ENCODE data around the gene MRPL51.
"Not testable (repeated sequence)": the region's sequence is repeated elsewhere in the genome, so short reads cannot be mapped to it uniquely, and the experiment has no call there.

MRPL51 gene

DNA sequence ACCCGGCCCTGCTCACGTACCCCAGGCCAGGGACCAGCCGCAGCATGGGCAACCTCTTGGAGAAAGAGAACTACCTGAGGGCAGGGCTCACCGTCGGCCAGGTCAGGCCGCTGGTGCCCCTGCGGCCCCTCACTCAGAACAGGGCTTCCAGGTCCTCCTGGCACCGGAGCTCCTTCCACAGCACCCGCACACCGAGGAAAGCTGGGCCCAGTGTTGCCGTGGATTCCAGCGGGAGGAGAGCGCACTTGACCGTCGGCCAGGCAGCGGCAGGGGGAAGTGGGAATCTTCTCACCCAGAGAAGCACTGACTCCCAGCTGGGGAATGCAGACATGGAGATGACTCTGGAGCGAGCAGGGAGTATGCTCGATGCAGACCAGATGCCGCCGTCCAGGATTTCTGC is 14.6 kb downstream of the MRPL51 start:
- intact Hi-C loops (cut with micrococcal nuclease) = loop anchor here (10.0 kb wide), 1 partner anchor 56 kb away; the partner anchor contains the start of gene GAPDH
- H3K4me3 Mint-ChIP-seq = no peak overlapping the region
- H3K4me1 Mint-ChIP-seq (ENCODE audit: low read depth) = peaks cover 14% of the 10 kb centered on the region
- no peaks in the 10 kb centered on the region for H3K9me3 Mint-ChIP-seq
- H3K27ac Mint-ChIP-seq = no peak overlapping the region
- no peaks in the 10 kb centered on the region for H3K36me3 Mint-ChIP-seq (ENCODE audit: low read depth)
- peaks cover 13% of the 10 kb centered on the region for H3K27me3 Mint-ChIP-seq

DNA sequence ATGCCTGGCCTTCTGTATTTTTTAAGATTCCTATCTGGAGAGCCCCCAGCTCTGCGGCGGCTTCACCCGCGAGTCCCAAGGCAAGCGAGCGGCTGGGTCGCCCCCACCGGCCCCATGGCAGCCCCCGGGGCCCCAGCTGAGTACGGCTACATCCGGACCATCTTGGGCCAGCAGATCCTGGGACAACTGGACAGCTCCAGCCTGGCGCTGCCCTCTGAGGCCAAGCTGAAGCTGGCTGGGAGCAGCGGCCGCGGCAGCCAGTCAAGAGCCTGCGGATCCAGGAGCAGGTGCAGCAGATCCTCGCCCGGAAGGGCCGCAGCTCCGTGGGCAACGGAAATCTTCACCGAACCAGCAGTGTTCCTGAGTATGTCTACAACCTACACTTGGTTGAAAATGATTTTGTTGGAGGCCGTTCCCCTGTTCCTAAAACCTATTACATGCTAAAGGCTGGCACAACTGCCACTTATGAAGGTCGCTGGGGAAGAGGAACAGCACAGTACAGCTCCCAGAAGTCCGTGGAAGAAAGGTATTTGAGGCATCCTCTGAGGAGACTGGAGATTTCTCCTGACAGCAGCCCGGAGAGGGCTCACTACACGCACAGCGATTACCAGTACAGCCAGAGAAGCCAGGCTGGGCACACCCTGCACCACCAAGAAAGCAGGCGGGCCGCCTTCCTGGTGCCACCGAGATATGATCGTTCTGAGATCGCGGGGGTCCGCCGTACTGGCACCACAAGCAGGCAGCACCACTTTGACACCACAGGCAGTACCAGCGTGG is 15.3 kb downstream of the MRPL51 start:
- intact Hi-C loops (cut with micrococcal nuclease) = loop anchor here (10.0 kb wide), 1 partner anchor 57 kb away; the partner anchor contains the start of gene GAPDH
- not testable (repeated sequence) for H3K9me3 Mint-ChIP-seq; H3K36me3 Mint-ChIP-seq (ENCODE audit: low read depth); H3K27ac Mint-ChIP-seq; H3K4me3 Mint-ChIP-seq
- Mint-ChIP-seq H3K27me3 (peaks cover 12% of the 10 kb centered on the region), H3K4me1 (ENCODE audit: low read depth) (peaks cover 14% of the 10 kb centered on the region)

DNA sequence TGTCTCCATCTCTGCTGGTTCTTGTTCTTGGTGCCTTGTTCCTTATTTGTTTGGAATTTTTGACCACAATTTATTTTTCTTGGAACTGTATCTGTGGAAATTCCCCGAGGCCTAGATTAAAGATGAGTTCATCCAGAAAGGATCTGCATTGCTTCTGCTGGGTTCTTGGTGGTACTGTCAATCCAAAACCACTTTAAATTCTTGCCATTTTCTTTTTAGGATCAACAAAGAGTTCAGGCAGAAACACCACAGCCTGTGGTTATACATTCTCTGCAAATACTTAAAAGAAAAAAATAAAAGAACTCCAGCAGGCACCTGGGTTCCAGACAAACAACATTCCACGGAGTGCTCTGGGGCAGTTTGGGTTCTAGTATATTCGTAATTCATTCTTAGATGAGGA is 16.6 kb downstream of the MRPL51 start:
- Mint-ChIP-seq H3K4me3 (no peak overlapping the region), H3K27ac (peak overlapping the region; percentile 13), H3K27me3 (peaks cover 12% of the 10 kb centered on the region), H3K4me1 (ENCODE audit: low read depth) (peaks cover 15% of the 10 kb centered on the region), H3K36me3 (ENCODE audit: low read depth) (no peaks in the 10 kb centered on the region), H3K9me3 (no peaks in the 10 kb centered on the region)
- intact Hi-C loops (cut with micrococcal nuclease) = loop anchor here (10.0 kb wide), 1 partner anchor 58 kb away; the partner anchor contains the start of gene GAPDH

DNA sequence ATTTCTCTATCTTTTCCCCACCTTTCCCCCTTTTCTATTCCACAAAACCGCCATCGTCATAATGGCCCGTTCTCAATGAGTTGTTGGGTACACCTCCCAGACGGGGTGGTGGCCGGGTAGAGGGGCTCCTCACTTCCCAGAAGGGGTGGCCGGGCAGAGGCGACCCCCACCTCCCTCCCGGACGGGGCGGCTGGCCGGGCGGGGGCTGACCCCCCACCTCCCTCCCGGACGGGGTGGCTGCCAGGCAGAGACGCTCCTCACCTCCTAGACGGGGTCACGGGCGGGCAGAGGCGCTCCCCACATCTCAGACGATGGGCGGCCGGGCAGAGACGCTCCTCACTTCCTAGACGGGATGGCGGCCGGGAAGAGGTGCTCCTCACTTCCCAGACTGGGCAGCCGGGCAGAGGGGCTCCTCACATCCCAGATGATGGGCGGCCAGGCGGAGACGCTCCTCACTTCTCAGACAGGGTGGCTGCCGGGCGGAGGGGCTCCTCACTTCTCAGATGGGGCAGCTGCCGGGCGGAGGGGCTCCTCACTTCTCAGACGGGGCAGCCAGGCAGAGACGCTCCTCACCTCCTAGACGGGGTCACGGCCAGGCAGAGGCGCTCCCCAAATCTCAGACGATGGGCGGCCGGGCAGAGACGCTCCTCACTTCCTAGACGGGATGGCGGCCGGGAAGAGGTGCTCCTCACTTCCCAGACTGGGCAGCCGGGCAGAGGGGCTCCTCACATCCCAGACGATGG is 17.7 kb downstream of the MRPL51 start:
- H3K4me3 Mint-ChIP-seq; H3K9me3 Mint-ChIP-seq; H3K36me3 Mint-ChIP-seq (ENCODE audit: low read depth): not testable (repeated sequence)
- intact Hi-C loops (cut with micrococcal nuclease) = loop anchor here (10.0 kb wide), 1 partner anchor 59 kb away; the partner anchor contains the start of gene GAPDH
- Mint-ChIP-seq H3K27ac (peak overlapping the region; percentile 13), H3K27me3 (peaks cover 12% of the 10 kb centered on the region), H3K4me1 (ENCODE audit: low read depth) (peaks cover 21% of the 10 kb centered on the region)

DNA sequence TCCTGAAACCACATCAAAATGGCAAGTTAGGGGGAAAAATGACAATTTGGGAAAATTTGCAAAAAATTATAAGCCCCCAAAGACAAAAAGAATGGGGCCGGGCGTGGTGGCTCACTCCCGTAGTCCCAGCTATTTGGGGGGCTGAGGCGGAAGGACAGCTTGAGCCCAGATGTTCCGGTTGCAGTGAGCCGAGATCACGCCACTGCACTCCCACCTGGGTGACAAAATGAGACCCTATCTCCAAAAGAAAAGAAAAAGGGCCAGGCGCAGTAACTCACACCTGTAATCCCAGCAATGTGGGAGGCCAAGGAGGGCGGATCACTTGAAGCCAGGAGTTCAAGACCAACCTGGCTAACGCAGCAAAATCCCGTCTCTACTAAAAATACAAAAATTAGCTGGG is 20.6 kb downstream of the MRPL51 start:
- no peak overlapping the region for H3K27ac Mint-ChIP-seq
- H3K4me3 Mint-ChIP-seq = no peak overlapping the region
- intact Hi-C loops (cut with micrococcal nuclease) = loop anchor here (10.0 kb wide), 1 partner anchor 62 kb away; the partner anchor contains the start of gene GAPDH
- H3K36me3 Mint-ChIP-seq (ENCODE audit: low read depth) = peaks cover 12% of the 10 kb centered on the region
- H3K4me1 Mint-ChIP-seq (ENCODE audit: low read depth) = peaks cover 45% of the 10 kb centered on the region
- H3K9me3 Mint-ChIP-seq = no peaks in the 10 kb centered on the region
- peaks cover 3% of the 10 kb centered on the region for H3K27me3 Mint-ChIP-seq

DNA sequence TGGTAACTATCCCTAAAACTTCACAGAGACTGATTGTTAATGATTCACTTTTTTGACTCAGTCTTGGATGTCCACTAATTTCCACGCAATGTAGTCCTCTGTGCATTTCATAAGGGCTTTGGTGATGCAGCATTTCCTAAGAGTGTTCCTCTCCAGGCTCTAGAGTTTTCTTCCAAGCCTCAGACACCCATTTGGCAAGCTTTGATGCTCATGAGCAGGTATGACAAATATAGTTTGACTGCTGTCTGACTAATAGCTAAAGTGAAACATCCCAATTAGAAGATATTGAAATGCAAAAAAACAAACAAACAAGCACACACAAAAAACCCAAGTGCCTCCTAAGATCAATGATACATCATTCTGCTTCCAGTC is 21.1 kb downstream of the MRPL51 start:
- Mint-ChIP-seq H3K27me3 (peaks cover 3% of the 10 kb centered on the region), H3K4me1 (ENCODE audit: low read depth) (peaks cover 50% of the 10 kb centered on the region), H3K9me3 (no peaks in the 10 kb centered on the region), H3K4me3 (no peak overlapping the region), H3K27ac (no peak overlapping the region), H3K36me3 (ENCODE audit: low read depth) (peaks cover 17% of the 10 kb centered on the region)
- intact Hi-C loops (cut with micrococcal nuclease) = loop anchor here (2.0 to 10.0 kb wide), 2 partner anchors 23 to 63 kb away; partner anchors contain the start of genes GAPDH and NCAPD2

DNA sequence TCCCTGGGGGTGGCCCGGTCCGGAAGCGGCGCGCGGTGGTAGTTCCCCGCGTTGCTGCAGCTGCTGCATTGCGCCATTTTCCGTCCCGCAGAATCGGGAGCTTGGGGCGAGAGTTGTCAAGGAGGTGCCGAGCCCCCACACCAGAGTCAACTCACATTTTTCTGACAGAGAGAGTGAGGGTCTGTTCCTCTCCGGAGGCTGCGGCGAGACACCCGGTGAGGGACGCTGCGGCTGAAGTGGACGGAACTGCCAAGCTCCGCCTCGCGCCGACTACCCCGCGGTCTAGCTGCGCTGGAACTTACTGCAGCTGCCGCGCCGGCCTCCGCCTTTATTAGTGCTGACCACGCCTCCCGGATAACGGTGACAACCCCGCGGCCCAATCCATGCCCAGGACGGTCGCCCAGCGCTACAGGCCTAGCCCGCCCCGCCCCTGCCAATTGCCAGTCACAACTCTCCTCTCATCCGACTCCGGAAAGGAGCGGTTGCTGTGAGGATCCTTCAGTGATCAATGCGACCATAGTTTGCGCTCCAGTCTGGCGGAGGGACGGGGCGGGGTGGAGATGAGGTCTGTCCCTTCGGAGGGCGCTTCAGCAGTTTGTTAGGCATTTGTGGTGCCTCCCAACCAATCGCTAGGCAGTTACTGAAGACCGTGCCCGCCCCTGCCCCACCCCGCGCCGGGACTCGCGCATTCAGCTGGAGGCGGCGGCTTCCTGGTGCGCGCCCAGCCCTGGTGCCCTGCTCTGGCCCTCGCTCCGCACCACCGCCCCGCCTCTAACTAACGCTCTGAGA is 22.5 kb downstream of the MRPL51 start, which contains the start of gene VAMP1:
Gene VAMP1, minus strand, starts transcription at position 303 of the 789 bp plus-strand sequence. Its CDS starts 146 bp downstream, at position 157.
- H3K4me1 Mint-ChIP-seq (ENCODE audit: low read depth) = peaks cover 51% of the 10 kb centered on the region
- H3K27me3 Mint-ChIP-seq = peaks cover 2% of the 10 kb centered on the region
- H3K4me3 Mint-ChIP-seq = peak within 1 kb of the TSS; percentile 82
- H3K36me3 Mint-ChIP-seq (ENCODE audit: low read depth) = peaks cover 31% of the 10 kb centered on the region
- peak within 1 kb of the TSS; percentile 94 for H3K27ac Mint-ChIP-seq
- intact Hi-C loops (cut with micrococcal nuclease) = loop anchor here (2.0 to 10.0 kb wide), 2 partner anchors 24 to 64 kb away; partner anchors contain the start of genes GAPDH and NCAPD2
- H3K9me3 Mint-ChIP-seq = no peaks in the 10 kb centered on the region

DNA sequence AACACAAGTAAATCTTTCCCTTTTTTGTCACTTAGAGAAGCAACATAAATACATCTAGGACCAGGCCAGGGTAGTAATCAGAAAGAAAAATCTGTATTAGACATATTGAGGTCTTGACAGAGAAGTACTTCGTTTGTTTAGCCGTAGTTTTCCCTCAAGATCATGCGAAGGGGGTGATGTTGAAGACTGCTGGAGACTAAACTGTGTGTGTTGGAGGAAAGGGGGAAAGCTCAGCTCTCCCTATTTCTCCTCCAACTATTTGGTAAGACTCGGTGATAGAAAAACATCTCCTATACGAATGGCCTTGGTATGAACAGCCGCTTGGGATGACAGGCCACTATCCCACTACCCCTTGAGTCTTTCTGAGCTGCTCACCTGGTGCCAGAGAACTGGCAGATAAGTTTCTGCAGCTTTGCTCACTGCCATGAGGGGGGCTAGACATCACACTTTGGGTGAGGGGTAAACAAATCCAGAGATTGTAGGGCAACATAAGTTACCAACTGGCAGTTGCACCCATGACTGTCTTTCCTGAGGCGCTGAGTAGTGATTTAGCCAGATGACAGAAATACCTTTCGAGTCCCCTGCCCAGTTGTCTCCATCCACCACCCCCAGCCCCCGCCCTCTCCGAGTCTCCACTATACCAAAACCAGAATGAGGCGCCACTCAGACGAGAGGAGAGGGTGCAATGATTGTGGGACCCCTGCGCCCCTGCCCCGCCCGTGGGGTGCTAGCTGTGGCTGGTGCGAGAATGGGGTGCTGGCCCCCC is 23.3 kb downstream of the MRPL51 start:
- Mint-ChIP-seq H3K4me1 (ENCODE audit: low read depth) (peaks cover 54% of the 10 kb centered on the region), H3K36me3 (ENCODE audit: low read depth) (peaks cover 37% of the 10 kb centered on the region), H3K9me3 (no peaks in the 10 kb centered on the region), H3K27ac (peak overlapping the region; percentile 94), H3K27me3 (no peaks in the 10 kb centered on the region), H3K4me3 (peak overlapping the region; percentile 82)
- intact Hi-C loops (cut with micrococcal nuclease) = loop anchor here (2.0 to 10.0 kb wide), 2 partner anchors 25 to 65 kb away; partner anchors contain the start of genes GAPDH and NCAPD2

DNA sequence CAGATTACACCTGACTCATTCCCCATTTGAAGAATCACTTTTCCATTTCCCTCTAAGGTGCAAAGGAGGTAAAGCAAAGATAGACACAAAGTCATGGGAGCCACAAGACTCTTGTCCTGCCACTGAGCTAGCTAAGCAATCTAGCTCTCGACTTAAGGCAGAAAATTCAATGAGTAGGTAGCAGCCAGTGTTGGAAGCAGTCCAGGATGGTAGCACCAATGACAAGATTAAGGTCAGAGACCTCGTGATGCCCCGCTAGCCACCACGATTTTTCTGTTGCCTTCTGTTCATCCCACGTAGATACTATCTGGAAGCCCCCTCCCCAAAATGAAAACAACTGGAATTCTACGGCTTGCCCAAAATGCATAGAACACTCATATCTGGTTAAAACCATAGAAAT is 24.0 kb downstream of the MRPL51 start:
- Mint-ChIP-seq H3K36me3 (ENCODE audit: low read depth) (peaks cover 44% of the 10 kb centered on the region), H3K9me3 (no peaks in the 10 kb centered on the region), H3K4me3 (peak overlapping the region; percentile 82), H3K27me3 (no peaks in the 10 kb centered on the region), H3K4me1 (ENCODE audit: low read depth) (peaks cover 61% of the 10 kb centered on the region), H3K27ac (no peak overlapping the region)
- intact Hi-C loops (cut with micrococcal nuclease) = no loop called here

DNA sequence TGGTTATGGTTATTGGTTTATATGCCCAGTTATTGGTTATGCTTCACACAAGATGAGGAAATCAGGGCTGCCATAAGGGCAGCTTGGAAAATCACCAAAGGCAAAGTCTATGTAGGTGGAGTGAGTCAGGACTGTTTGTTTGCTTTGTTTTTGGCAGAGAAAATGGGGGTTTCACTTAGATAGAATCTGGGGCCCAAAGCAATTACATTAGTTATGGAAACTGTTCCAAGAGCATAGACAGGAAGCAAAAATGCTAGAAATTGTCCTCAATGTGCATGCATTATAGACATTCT is 24.8 kb downstream of the MRPL51 start:
- no peaks in the 10 kb centered on the region for H3K9me3 Mint-ChIP-seq
- H3K27ac Mint-ChIP-seq = no peak overlapping the region
- intact Hi-C loops (cut with micrococcal nuclease) = no loop called here
- peaks cover 70% of the 10 kb centered on the region for H3K4me1 Mint-ChIP-seq (ENCODE audit: low read depth)
- peaks cover 53% of the 10 kb centered on the region for H3K36me3 Mint-ChIP-seq (ENCODE audit: low read depth)
- no peak overlapping the region for H3K4me3 Mint-ChIP-seq
- no peaks in the 10 kb centered on the region for H3K27me3 Mint-ChIP-seq

DNA sequence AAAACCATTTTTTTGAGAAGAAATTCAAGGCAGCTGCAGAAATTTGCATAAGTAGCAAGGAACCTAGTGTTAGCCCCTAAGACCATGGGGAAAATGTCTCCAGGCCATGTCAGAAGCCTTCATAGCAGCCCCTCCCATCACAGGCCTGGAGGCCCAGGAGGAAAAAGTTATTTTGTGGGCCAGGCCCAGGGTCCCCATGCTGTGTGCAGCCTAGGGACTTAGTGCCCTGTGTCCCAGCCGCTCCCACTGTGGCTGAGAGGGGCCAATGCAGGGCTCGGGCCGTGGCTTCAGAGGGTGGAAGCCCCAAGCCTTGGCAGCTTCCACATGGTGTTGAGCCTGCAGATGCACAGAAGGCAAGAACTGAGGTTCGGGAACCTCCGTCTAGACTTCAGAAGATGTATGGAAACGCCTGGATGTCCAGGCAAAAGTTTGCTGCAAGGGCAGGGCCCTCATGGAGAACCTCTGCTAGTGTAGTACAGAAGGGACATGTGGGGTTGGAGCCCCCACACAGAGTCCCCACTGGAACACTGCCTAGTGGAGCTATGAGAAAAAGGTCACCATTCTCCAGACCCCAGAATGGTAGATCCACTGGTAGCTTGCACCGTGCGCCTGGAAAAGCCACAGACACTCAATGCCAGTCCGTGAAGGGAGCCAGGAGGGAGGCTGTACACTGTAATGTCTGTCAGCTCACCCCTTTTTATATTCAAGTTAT is 25.3 kb downstream of the MRPL51 start:
- Mint-ChIP-seq H3K4me1 (ENCODE audit: low read depth) (peaks cover 75% of the 10 kb centered on the region), H3K36me3 (ENCODE audit: low read depth) (peaks cover 58% of the 10 kb centered on the region)
- H3K27me3 Mint-ChIP-seq; H3K27ac Mint-ChIP-seq; intact Hi-C loops (cut with micrococcal nuclease); H3K9me3 Mint-ChIP-seq; H3K4me3 Mint-ChIP-seq: not testable (repeated sequence)

DNA sequence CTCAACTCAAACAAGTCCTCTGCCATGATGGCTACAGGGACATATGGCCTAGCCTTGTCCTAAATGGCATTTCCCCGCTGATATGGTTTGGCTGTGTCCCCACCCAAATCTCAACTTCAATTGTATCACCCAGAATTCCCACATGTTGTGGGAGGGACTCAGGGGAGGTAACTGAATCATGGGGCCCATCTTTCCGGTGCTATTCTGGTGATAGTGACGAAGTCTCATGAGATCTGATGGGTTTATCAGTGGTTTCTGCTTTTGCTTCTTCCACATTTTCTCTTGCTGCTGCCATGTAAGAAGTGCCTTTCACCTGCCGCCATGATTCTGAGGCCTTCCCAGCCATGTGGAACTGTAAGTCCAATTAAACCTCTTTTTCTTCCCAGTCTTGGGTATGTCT is 26.3 kb downstream of the MRPL51 start:
- H3K4me3 Mint-ChIP-seq; H3K27ac Mint-ChIP-seq; intact Hi-C loops (cut with micrococcal nuclease); H3K9me3 Mint-ChIP-seq; H3K27me3 Mint-ChIP-seq: not testable (repeated sequence)
- H3K4me1 Mint-ChIP-seq (ENCODE audit: low read depth) = peaks cover 84% of the 10 kb centered on the region
- H3K36me3 Mint-ChIP-seq (ENCODE audit: low read depth) = peaks cover 67% of the 10 kb centered on the region
